HG03565 (cell line): Measurements from ENCODE around the gene METTL23.

Experiments
- ATAC-seq: cut with Tn5 transposase; IDR thresholded peaks from one replicate; pipeline ENCODE4 v1.9.1; 2021; ENCODE audit warnings: mild to moderate bottlenecking, moderate library complexity; ENCODE audit not compliant: unreplicated experiment

Gene METTL23

GRCh38 chr17:76755285-76755684 lies 28.6 kb downstream of the METTL23 start:
- no peak for ATAC-seq

DNA sequence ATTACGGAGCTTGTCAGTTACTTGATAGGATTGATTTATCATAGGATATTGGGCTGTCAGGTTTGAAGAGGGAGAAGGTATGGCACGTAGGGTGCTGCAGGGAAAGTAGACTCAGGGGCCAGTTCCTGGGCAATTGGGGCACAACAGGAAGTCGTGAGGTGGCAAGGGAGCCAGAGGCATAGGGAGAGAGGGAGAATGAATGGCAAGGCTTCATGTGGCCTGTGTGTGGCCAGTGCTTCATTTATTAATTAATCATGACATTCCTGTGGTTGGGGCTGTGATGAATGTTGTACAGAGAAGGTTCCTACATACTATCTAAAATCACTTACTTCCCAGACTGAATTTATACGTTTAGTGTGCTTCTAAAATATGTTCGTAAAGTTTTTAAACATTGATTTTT lies 30.6 kb downstream of the METTL23 start:
- ATAC-seq, result no peak

DNA sequence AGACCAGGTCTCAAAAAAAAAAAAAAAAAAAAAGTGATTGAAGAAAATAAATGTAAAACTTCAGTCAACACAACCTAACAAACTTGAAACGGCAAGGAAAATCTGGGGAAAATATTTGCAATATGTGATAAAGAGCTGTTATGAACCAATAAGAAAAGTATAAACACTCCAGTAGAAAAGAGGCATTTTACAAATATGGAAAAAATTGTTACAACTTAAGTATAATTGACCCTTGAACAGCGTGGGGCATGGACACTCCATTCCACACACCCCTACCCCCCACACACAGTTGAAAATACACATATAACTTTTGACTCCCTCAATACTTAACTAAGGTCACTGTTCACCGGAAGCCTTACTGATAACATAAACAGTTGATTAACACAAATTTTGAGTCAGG lies 31.9 kb downstream of the METTL23 start:
- no peak for ATAC-seq

DNA sequence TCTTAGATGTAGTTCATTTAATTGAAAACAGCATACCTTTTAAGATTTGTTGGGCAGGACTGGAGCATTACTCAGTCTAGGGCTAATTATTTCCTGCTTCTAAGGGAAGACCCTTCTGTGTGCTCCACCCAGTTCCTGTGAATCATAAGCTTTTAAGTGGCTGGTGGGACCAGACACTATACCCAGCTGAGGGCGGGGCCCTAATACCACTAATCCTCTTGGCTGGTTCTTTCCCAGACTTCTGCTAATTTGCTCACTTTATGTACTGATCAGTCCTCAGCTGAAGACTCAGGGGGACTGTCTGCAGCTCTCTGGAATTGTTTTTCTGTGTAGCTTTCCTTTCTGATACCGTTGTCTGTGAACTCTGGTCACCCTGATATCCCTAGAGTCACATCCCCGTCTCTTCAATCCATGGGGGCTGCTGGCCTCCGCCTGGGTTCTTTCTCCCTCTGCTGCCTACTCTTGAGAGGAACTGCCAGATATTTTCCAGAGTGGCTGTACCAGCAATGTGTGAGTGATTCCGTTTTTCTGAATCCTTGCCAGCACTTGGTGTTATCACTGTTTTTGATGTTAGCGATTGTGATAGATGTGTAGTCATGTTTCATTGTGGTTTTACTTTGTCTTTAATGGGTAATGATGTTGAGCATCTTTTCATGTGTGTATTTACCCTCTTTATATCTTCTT lies 46.3 kb downstream of the METTL23 start:
- ATAC-seq, result no peak

DNA sequence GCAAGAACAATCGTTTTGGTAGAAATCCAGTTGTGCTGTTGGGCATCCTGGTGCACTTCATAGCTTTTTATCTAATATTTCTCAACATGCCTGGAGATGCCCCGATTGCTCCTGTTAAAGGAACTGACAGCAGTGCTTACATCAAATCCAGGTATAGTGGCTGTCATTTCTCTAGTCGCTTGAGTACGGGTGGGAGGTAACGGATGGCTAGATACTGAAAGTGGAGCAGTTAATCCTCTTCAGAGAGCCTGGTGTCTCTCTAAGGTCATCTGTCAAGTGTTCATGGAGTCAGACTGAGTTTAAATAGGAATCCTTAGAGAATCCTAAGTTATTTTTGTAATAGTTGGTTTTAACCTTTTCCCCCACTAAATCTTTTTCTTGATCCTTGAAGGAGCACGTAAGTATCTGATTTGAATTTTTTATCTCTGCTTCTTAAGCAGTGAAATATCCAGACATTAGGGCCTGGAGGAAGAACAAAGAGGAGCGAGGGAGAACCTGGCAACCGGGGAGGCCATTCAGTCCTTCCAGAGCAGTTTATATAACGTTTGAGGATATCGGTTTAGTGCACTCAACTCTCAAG lies 48.5 kb downstream of the METTL23 start:
- no peak for ATAC-seq

GRCh38 chr17:76781056-76781982 lies 54.7 kb downstream of the METTL23 start:
- no peak for ATAC-seq

DNA sequence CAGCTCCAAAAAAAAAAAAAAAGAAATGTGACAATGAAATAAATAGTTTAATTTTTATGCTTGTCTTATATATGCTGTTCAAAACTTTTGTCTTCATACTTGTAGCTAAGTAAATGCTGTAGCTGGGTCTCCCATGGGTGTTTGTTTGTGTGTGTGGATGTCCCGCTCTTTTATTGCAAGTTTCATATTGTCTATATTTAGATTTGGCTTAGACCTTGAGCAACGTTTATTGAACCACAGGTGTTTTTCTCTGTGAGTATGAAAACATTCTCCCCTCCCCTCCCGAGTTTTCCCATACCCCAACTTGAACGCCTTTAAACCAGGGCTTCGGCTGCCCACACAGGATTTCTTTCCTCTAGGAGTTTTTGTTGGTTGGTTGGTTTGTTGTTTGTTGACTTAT lies 56.5 kb downstream of the METTL23 start:
- no peak for ATAC-seq
